ENCODE data around the gene GABBR2. TPM values are rescaled to one million over a fixed set of nuclear protein-coding genes. Genes with fewer than 3 reads are reported as not detected.

Gene GABBR2
- total RNA-seq, 4 donors from 2014 or later = 0.17 to 0.26 TPM; not detected in 2

DNA sequence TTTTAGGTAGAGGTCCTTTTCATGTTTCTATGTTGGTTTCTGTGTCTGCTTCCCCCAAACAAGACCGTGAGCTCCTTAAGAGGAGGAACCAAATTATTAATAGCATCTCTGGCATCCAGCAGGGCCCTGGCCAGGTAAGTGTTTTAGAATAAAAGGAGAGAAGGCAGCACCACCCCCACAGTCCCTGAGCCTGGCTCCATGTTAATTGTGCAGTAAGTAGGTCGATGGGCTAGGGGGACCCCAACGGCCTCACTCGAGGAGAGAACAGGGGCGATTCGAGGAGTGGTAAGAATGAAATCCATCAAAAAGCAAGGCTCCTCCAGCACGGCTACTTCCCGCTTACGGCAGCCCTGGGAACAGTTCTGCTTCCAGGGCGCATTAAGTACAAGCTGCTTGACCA lies 67.0 kb downstream of the GABBR2 start:
- DNase-seq (ENCODE audit: extremely low spot score) = no peak
- WGBS = 79% methylated on average over 10 of the region's 10 CpGs
- H3K9me3 ChIP-seq = no peaks in the 10 kb centered on the region
- no peak overlapping the region for H3K27ac ChIP-seq (replicated peaks in 1 of 4)
- intact Hi-C loops (cut with DNase I) = no loop called here
- peaks cover 0 to 18% (median 0%) of the 10 kb centered on the region in 4 donors for H3K27me3 ChIP-seq
- TF ChIP-seq EP300 (IDR thresholded peaks at IDR 0.05) (no peak), POLR2A (IDR thresholded peaks at IDR 0.05; ENCODE audit: low read depth) (no peak), POLR2AphosphoS5 (IDR thresholded peaks at IDR 0.05) (no peak), CTCF (IDR thresholded peaks at IDR 0.05) (no peak)
- H3K36me3 ChIP-seq = no peaks in the 10 kb centered on the region
- H3K4me3 ChIP-seq = no peak overlapping the region
- H3K4me1 ChIP-seq = no peaks in the 10 kb centered on the region

GRCh38 chr9:98640394-98640793 lies 68.3 kb downstream of the GABBR2 start:
- WGBS = 88% methylated on average over 2 of the region's 3 CpGs
- intact Hi-C loops (cut with DNase I) = no loop called here
- TF ChIP-seq POLR2A (IDR thresholded peaks at IDR 0.05; ENCODE audit: low read depth) (no peak), POLR2AphosphoS5 (IDR thresholded peaks at IDR 0.05) (no peak), CTCF (IDR thresholded peaks at IDR 0.05) (no peak), EP300 (IDR thresholded peaks at IDR 0.05) (no peak)
- H3K27me3 ChIP-seq = peaks cover 0 to 18% (median 0%) of the 10 kb centered on the region in 4 donors
- no peak overlapping the region for H3K27ac ChIP-seq (replicated peaks in 1 of 4)
- no peaks in the 10 kb centered on the region for H3K4me1 ChIP-seq
- H3K9me3 ChIP-seq = no peaks in the 10 kb centered on the region
- H3K36me3 ChIP-seq = no peaks in the 10 kb centered on the region
- no peak overlapping the region for H3K4me3 ChIP-seq
- DNase-seq (ENCODE audit: extremely low spot score) = no peak

- no peak for DNase-seq (ENCODE audit: extremely low spot score)
- no peak overlapping the region for H3K4me3 ChIP-seq
- H3K4me1 ChIP-seq = no peaks in the 10 kb centered on the region
- H3K27ac ChIP-seq (replicated peaks in 1 of 4) = no peak overlapping the region
- no peaks in the 10 kb centered on the region for H3K9me3 ChIP-seq
- intact Hi-C loops (cut with DNase I) = no loop called here
- peaks cover 0 to 13% (median 0%) of the 10 kb centered on the region in 4 donors for H3K27me3 ChIP-seq
- TF ChIP-seq EP300 (IDR thresholded peaks at IDR 0.05) (no peak), POLR2A (IDR thresholded peaks at IDR 0.05; ENCODE audit: low read depth) (no peak)
- WGBS = 83% methylated on average over 1 of the region's 1 CpG
- no peaks in the 10 kb centered on the region for H3K36me3 ChIP-seq
Observed at GRCh38 chr9:98639133-98639532, 69.6 kb downstream of the GABBR2 start.

GRCh38 chr9:98637381-98637780 lies 71.4 kb downstream of the GABBR2 start:
- intact Hi-C loops (cut with DNase I) = no loop called here
- 91% methylated on average over 1 of the region's 1 CpG for WGBS
- TF ChIP-seq CTCF (IDR thresholded peaks at IDR 0.05) (no peak), POLR2AphosphoS5 (IDR thresholded peaks at IDR 0.05) (no peak), EP300 (IDR thresholded peaks at IDR 0.05) (no peak), POLR2A (IDR thresholded peaks at IDR 0.05; ENCODE audit: low read depth) (no peak)
- Histone ChIP-seq H3K4me1 (no peaks in the 10 kb centered on the region), H3K9me3 (no peaks in the 10 kb centered on the region), H3K27me3 (peaks cover 0 to 13% (median 0%) of the 10 kb centered on the region in 4 donors), H3K27ac (replicated peaks in 1 of 4) (no peak overlapping the region), H3K36me3 (no peaks in the 10 kb centered on the region), H3K4me3 (no peak overlapping the region)
- DNase-seq (ENCODE audit: extremely low spot score) = no peak

DNA sequence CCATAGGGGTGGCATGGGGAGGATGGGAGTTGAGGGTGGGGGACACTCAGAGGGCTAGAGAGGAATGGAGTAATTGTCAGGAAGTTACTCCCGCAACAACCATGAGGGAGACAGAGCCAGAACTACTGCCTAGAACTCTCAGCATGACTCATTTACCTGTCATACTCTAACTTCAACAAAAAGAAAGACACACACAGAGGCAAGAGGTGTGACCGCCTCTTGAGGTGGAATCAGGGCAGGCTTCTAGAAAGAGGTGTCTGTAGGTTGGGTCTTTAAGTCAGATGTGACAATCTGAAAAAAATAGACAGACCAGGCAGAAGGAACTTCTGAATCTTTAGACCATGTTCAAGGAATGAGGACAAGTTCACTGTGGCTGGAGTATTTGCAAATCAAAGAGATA lies 73.4 kb downstream of the GABBR2 start:
- TF ChIP-seq EP300 (IDR thresholded peaks at IDR 0.05) (no peak), POLR2A (IDR thresholded peaks at IDR 0.05; ENCODE audit: low read depth) (no peak), CTCF (IDR thresholded peaks at IDR 0.05) (no peak), POLR2AphosphoS5 (IDR thresholded peaks at IDR 0.05) (no peak)
- H3K4me1 ChIP-seq = no peaks in the 10 kb centered on the region
- no peaks in the 10 kb centered on the region for H3K9me3 ChIP-seq
- no peak overlapping the region for H3K4me3 ChIP-seq
- 92% methylated on average over 2 of the region's 2 CpGs for WGBS
- DNase-seq (ENCODE audit: extremely low spot score) = no peak
- H3K27ac ChIP-seq (replicated peaks in 1 of 4) = no peak overlapping the region
- peaks cover 0 to 3% (median 0%) of the 10 kb centered on the region in 4 donors for H3K27me3 ChIP-seq
- intact Hi-C loops (cut with DNase I) = no loop called here
- H3K36me3 ChIP-seq = no peaks in the 10 kb centered on the region
